SU-DHL-6 (cell line): ENCODE data around the gene TMEM131.

Experiments
- H2AFZ ChIP-seq: fragments of 200-600 bp; sonication (generic); 2 replicates; pipeline ENCODE4 v1.6.1; 2014; ENCODE audit warnings: low read depth, mild to moderate bottlenecking, moderate library complexity, mixed read lengths, antibody characterized with exemption, low read length; ENCODE audit not compliant: severe bottlenecking
- H3F3A ChIP-seq: fragments of 200-600 bp; shearing (Covaris generic); 2 replicates; pipeline ENCODE4 v1.6.0; 2016; ENCODE audit warnings: antibody characterized with exemption, mild to moderate bottlenecking; ENCODE audit not compliant: insufficient read depth
- H3K27ac ChIP-seq: fragments of 200-600 bp; sonication (generic); 2 replicates; pipeline ENCODE4 v1.5.1; 2016; ENCODE audit warnings: low read depth, mild to moderate bottlenecking, low read length, moderate library complexity, mixed read lengths
- H3K27me3 ChIP-seq: fragments of 200-600 bp; sonication (generic), shearing (Covaris generic); 2 replicates; pipeline ENCODE4 v1.6.0; 2014; ENCODE audit warnings: mild to moderate bottlenecking, low read length
- H3K36me3 ChIP-seq: fragments of 200-600 bp; sonication (generic); 2 replicates; pipeline ENCODE4 v1.6.1; 2014; ENCODE audit warnings: mild to moderate bottlenecking, low read length, mixed read lengths
- H3K4me2 ChIP-seq: fragments of 300-600, 200-600 bp; shearing (Covaris generic), sonication (generic); 2 replicates; pipeline ENCODE4 v1.6.0; 2014; ENCODE audit warnings: low read length, low read depth, mild to moderate bottlenecking; ENCODE audit not compliant: poor library complexity, severe bottlenecking
- H3K4me3 ChIP-seq: fragments of 200-600 bp; sonication (generic); 2 replicates; pipeline ENCODE4 v1.5.1; 2014; ENCODE audit warnings: antibody characterized with exemption, low read length, mild to moderate bottlenecking, mixed read lengths; ENCODE audit not compliant: insufficient read depth, poor library complexity, severe bottlenecking
- H3K79me2 ChIP-seq: fragments of 200-600 bp; sonication (generic); 2 replicates; pipeline ENCODE4 v1.6.1; 2014; ENCODE audit warnings: mild to moderate bottlenecking, low read length, moderate library complexity; ENCODE audit not compliant: insufficient read depth
- H3K9ac ChIP-seq: fragments of 200-600 bp; sonication (generic); 2 replicates; pipeline ENCODE4 v1.7.0; 2014; ENCODE audit warnings: mild to moderate bottlenecking, low read length
- H3K9me2 ChIP-seq: fragments of 200-600 bp; sonication (generic); replicated peaks from 2 replicates; pipeline ENCODE4 v1.6.1; 2014; ENCODE audit warnings: low read length; ENCODE audit not compliant: insufficient read depth
- H3K9me3 ChIP-seq: fragments of 200-600 bp; sonication (generic); 2 replicates; pipeline ENCODE4 v1.6.1; 2014; ENCODE audit warnings: low read length, mixed read lengths; ENCODE audit not compliant: insufficient read depth
- H4K20me1 ChIP-seq: fragments of 200-600 bp; sonication (generic); 2 replicates; pipeline ENCODE4 v1.6.1; 2014; ENCODE audit warnings: low read depth, mild to moderate bottlenecking, antibody characterized with exemption, low read length, moderate library complexity, mixed read lengths
- CTCF ChIP-seq: fragments of 200-600 bp; sonication (generic); IDR thresholded peaks from one replicate; pipeline ENCODE4 v1.5.1; 2017; ENCODE audit warnings: antibody characterized with exemption, mild to moderate bottlenecking, low read length, moderate library complexity; ENCODE audit not compliant: insufficient read depth, poor library complexity, severe bottlenecking
- EZH2phosphoT487 ChIP-seq: fragments of 200-600 bp; sonication (generic), shearing (Covaris generic); conservative IDR thresholded peaks from 2 replicates; pipeline ENCODE4 v1.6.1; 2018; ENCODE audit warnings: mild to moderate bottlenecking, antibody characterized with exemption, low read length, moderate library complexity, mixed read lengths

TMEM131 gene

DNA sequence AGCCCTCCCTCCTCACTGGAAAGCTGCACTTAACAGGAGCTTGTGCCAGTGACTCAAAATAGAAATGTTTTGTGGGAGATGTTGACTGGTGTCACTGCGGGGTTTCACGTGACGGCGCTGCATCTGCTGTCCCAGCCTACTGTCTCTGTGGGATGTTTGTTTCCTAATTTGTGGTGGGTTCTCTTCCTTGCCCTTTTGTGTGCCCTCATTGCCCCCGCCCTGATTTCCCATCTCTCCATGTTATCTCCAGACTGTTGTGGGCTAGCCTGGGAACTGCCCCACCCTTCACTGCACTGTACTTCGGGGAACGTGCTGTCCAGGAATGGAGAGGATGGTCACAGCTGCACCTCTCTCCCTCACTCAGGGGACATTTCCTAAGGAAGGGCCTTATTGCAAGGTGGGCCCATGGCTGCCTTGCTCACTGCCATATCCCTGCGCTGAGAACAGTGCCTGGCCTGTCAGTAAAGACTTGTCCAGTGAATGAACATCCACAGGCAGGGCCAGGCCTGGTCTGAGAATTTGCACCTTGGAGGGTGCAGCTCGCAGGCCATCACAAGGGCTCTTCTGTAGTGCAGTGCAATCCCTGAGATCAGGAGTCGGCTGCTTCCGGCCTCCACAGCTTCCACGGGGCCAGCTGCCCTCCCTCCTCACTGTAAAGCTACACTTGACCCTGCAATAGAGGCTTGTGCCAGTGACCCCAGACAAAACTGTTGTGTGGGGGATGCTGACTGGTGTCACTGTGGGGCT, 264.3 kb downstream of the TMEM131 start:
- Histone ChIP-seq H3K79me2 (no peaks in the 10 kb centered on the region), H3K9ac (no peak overlapping the region), H2AFZ (no peak overlapping the region), H3K36me3 (no peaks in the 10 kb centered on the region), H3K27ac (no peak overlapping the region), H3K9me2 (no peaks in the 10 kb centered on the region), H3K27me3 (no peaks in the 10 kb centered on the region), H3K4me3 (no peak overlapping the region), H3F3A (no peaks in the 10 kb centered on the region), H3K4me2 (no peak overlapping the region), H3K9me3 (no peaks in the 10 kb centered on the region; the same call in 1 of the 2 replicates), H4K20me1 (no peaks in the 10 kb centered on the region)
- TF ChIP-seq CTCF = no peak
- no peak for TF ChIP-seq EZH2phosphoT487

- Histone ChIP-seq H3K9me2 (no peaks in the 10 kb centered on the region), H3K79me2 (no peaks in the 10 kb centered on the region), H3K4me2 (no peak overlapping the region), H3K4me3 (no peak overlapping the region), H2AFZ (no peak overlapping the region), H3K27me3 (no peaks in the 10 kb centered on the region), H4K20me1 (no peaks in the 10 kb centered on the region), H3K27ac (no peak overlapping the region), H3F3A (no peaks in the 10 kb centered on the region), H3K36me3 (no peaks in the 10 kb centered on the region), H3K9me3 (no peaks in the 10 kb centered on the region; the same call in 1 of the 2 replicates), H3K9ac (no peak overlapping the region)
- TF ChIP-seq EZH2phosphoT487 = no peak
- TF ChIP-seq CTCF = no peak
Measured at GRCh38 chr2:97730245-97730644, 265.5 kb downstream of the TMEM131 start.

DNA sequence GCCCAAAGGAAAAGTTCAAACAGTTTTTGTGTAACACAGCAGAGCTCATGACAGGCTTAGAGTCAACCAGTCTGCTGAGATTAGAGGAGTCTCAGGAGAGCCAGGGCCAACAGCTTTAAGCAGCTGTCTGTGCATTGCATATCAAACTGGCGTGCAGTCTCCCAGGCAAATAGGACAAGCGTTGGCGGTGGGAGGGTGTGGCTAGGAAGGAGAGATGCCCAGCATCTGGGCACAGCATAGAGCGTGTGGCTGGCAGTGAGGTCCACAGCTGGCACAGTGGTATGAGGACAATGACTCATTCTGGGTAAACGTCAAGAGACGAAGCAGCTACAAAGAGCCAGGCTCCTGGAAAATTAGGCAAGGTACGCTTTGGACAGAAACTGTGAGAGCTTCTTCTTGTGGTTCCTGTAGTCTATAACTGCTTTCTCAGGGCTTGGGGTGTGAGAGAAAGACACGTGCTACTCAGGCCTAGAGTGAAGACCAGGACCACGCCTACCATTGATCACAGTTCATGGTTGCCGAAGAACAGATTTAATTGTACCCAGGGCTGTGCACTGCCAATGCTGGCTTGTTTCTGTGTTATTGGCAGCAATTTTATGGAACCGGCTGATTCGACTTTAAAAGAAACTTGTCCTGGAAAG, 267.5 kb downstream of the TMEM131 start:
- no peaks in the 10 kb centered on the region for H3F3A ChIP-seq
- no peak overlapping the region for H3K4me2 ChIP-seq
- TF ChIP-seq EZH2phosphoT487 (no peak), CTCF (no peak)
- no peaks in the 10 kb centered on the region for H4K20me1 ChIP-seq
- H3K36me3 ChIP-seq = no peaks in the 10 kb centered on the region
- no peak overlapping the region for H3K4me3 ChIP-seq
- H3K27ac ChIP-seq = no peak overlapping the region
- no peaks in the 10 kb centered on the region; the same call in 1 of the 2 replicates for H3K9me3 ChIP-seq
- no peaks in the 10 kb centered on the region for H3K27me3 ChIP-seq
- no peak overlapping the region for H3K9ac ChIP-seq
- no peak overlapping the region for H2AFZ ChIP-seq
- H3K79me2 ChIP-seq = no peaks in the 10 kb centered on the region
- H3K9me2 ChIP-seq = no peaks in the 10 kb centered on the region
